ENCODE measurements around the gene MAPKAPK5. TPM values are rescaled to one million over a fixed set of nuclear protein-coding genes. Genes with fewer than 3 reads are reported as not detected.
"Not testable (repeated sequence)": the region's sequence is repeated elsewhere in the genome, so short reads cannot be mapped to it uniquely, and the experiment has no call there.

Gene MAPKAPK5
- total RNA-seq, 1 donor from 2014 or later = 39.4 TPM

- TF ChIP-seq CTCF (IDR thresholded peaks at IDR 0.05) = no peak
- H3K9me3 ChIP-seq = no peaks in the 10 kb centered on the region
- DNase-seq (no peak), ATAC-seq (no peak)
- no peak overlapping the region for H3K27ac ChIP-seq
- no peaks in the 10 kb centered on the region for H3K36me3 ChIP-seq
- peaks cover 10% of the 10 kb centered on the region for H3K4me1 ChIP-seq
- H3K4me3 ChIP-seq = no peak overlapping the region
- H3K27me3 ChIP-seq (ENCODE audit: low read depth) = no peaks in the 10 kb centered on the region
- intact Hi-C loops (cut with DNase I) = no loop called here
These were observed 16.5 kb upstream of the MAPKAPK5 start for GRCh38 chr12:111825509-111825908.

- Histone ChIP-seq H3K36me3 (no peaks in the 10 kb centered on the region), H3K9me3 (no peaks in the 10 kb centered on the region), H3K27ac (no peak overlapping the region), H3K4me1 (peaks cover 10% of the 10 kb centered on the region), H3K27me3 (ENCODE audit: low read depth) (no peaks in the 10 kb centered on the region), H3K4me3 (no peak overlapping the region)
- DNase-seq = no peak
- ATAC-seq = no peak
- TF ChIP-seq CTCF (IDR thresholded peaks at IDR 0.05) = no peak
- intact Hi-C loops (cut with DNase I) = no loop called here
These were observed 15.7 kb upstream of the MAPKAPK5 start for GRCh38 chr12:111826316-111826715.

- no peak for TF ChIP-seq CTCF (IDR thresholded peaks at IDR 0.05)
- Histone ChIP-seq H3K36me3 (no peaks in the 10 kb centered on the region), H3K9me3 (no peaks in the 10 kb centered on the region), H3K4me1 (peaks cover 10% of the 10 kb centered on the region), H3K27ac (no peak overlapping the region), H3K4me3 (no peak overlapping the region), H3K27me3 (ENCODE audit: low read depth) (no peaks in the 10 kb centered on the region)
- ATAC-seq (peak; percentile 55 to 63), DNase-seq (no peak)
- intact Hi-C loops (cut with DNase I) = no loop called here
These were observed 15.0 kb upstream of the MAPKAPK5 start for GRCh38 chr12:111826992-111827391.

GRCh38 chr12:111827907-111828306 lies 14.1 kb upstream of the MAPKAPK5 start:
- H3K27ac ChIP-seq = no peak overlapping the region
- ATAC-seq = no peak
- no peak for TF ChIP-seq CTCF (IDR thresholded peaks at IDR 0.05)

GRCh38 chr12:111828338-111828979 lies 13.6 kb upstream of the MAPKAPK5 start:
- Histone ChIP-seq H3K4me1 (peaks cover 6% of the 10 kb centered on the region), H3K4me3 (no peak overlapping the region), H3K27ac (no peak overlapping the region), H3K36me3 (no peaks in the 10 kb centered on the region), H3K9me3 (no peaks in the 10 kb centered on the region), H3K27me3 (ENCODE audit: low read depth) (no peaks in the 10 kb centered on the region)
- ATAC-seq (no peak), DNase-seq (no peak)
- TF ChIP-seq CTCF (IDR thresholded peaks at IDR 0.05) = no peak
- intact Hi-C loops (cut with DNase I) = no loop called here

More at GRCh38 chr12:111827907-111828306, 14.1 kb upstream of the MAPKAPK5 start:
- Histone ChIP-seq H3K9me3 (no peaks in the 10 kb centered on the region), H3K27me3 (ENCODE audit: low read depth) (no peaks in the 10 kb centered on the region), H3K4me1 (peaks cover 10% of the 10 kb centered on the region), H3K4me3 (no peak overlapping the region), H3K36me3 (no peaks in the 10 kb centered on the region)
- intact Hi-C loops (cut with DNase I) = no loop called here
- DNase-seq = no peak

- DNase-seq; H3K9me3 ChIP-seq; H3K4me1 ChIP-seq; H3K27me3 ChIP-seq (ENCODE audit: low read depth); intact Hi-C loops (cut with DNase I); H3K4me3 ChIP-seq; H3K36me3 ChIP-seq; ATAC-seq; H3K27ac ChIP-seq: not testable (repeated sequence)
These were observed 12.4 kb upstream of the MAPKAPK5 start for GRCh38 chr12:111829635-111830034.

- peak; percentile 83 for DNase-seq
- peak overlapping the region; percentile 37 for H3K4me3 ChIP-seq
- H3K36me3 ChIP-seq = peaks cover 11% of the 10 kb centered on the region
- H3K9me3 ChIP-seq; intact Hi-C loops (cut with DNase I); H3K27me3 ChIP-seq (ENCODE audit: low read depth): not testable (repeated sequence)
- H3K27ac ChIP-seq = peak overlapping the region; percentile 79
- ATAC-seq = peak in 1 of 2 donors; percentile 45
- H3K4me1 ChIP-seq = peaks cover 13% of the 10 kb centered on the region
These were observed 7.2 kb upstream of the MAPKAPK5 start for GRCh38 chr12:111834740-111835386.

GRCh38 chr12:111835531-111836181 lies 6.4 kb upstream of the MAPKAPK5 start:
- H3K9me3 ChIP-seq; DNase-seq; intact Hi-C loops (cut with DNase I); H3K27me3 ChIP-seq (ENCODE audit: low read depth); ATAC-seq: not testable (repeated sequence)
- Histone ChIP-seq H3K36me3 (peaks cover 12% of the 10 kb centered on the region), H3K4me1 (peaks cover 20% of the 10 kb centered on the region), H3K4me3 (peak overlapping the region; percentile 37), H3K27ac (peak overlapping the region; percentile 79)
